H7 (cell line): ENCODE data around the gene PRELP. TPM values are rescaled to one million over a fixed set of nuclear protein-coding genes. Genes with fewer than 3 reads are reported as not detected.
A peak's percentile ranks its signal among the peaks of the same experiment; 100 is the strongest.

Experiments
- DNase-seq: peaks from one replicate; pipeline ENCODE4 v3.0.0; 2012
- H3K27me3 ChIP-seq: 2 replicates; pipeline ENCODE4 v1.6.0; 2011; ENCODE audit warnings: mild to moderate bottlenecking, low read length; ENCODE audit not compliant: control insufficient read depth, insufficient read depth
- H3K36me3 ChIP-seq: replicated peaks from 2 replicates; pipeline ENCODE4 v1.5.1; 2011; ENCODE audit warnings: low read length; ENCODE audit not compliant: control insufficient read depth, insufficient read depth
- H3K4me3 ChIP-seq: 2 replicates; pipeline ENCODE4 v1.5.1; 2011; ENCODE audit warnings: low read depth, mild to moderate bottlenecking, control low read depth, low read length, moderate library complexity; ENCODE audit not compliant: insufficient read depth
- total RNA-seq: library from RNA; depleted of rRNA; stranded (reverse); fragments of >200 nt; shearing (Covaris generic); gene quantifications from 2 replicates; pipeline ENCODE4 v1.2.3, GENCODE V29; 2014

PRELP gene
- total RNA-seq, 1 experiment from 2014 or later, result 0.03 TPM

DNA sequence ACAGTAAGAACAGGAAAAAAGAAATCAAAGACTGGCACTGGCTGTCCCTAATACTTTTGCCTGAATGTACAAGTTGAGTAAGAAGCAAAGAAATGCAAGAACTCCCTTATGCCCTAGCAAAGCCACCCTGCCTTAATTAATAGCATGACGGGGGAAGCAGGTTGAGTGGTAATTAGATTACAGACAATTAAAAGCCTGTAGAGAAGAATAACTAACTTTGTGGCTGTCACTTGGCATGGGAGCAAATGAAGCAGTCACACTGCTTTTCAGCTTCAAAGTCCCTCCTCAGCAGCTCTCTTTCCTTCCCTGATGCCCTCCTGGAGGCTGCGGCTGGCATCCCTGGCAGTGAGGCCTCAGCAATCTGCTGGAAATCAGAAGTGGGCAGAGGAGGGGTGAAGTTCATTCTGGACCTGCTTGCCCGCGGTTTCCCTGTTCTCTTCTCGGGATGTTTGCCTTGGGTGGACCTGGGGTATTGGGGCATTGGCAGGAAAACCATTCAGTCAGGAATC lies 21.7 kb downstream of the PRELP start:
- no peaks in the 10 kb centered on the region; the same call in 1 of the 2 replicates for H3K27me3 ChIP-seq
- H3K4me3 ChIP-seq, result no peak overlapping the region
- DNase-seq, result no peak
- H3K36me3 ChIP-seq, result no peaks in the 10 kb centered on the region

GRCh38 chr1:203499643-203500278 lies 24.2 kb downstream of the PRELP start:
- DNase-seq, result no peak
- no peaks in the 10 kb centered on the region; the same call in 1 of the 2 replicates for H3K27me3 ChIP-seq
- H3K36me3 ChIP-seq, result no peaks in the 10 kb centered on the region
- H3K4me3 ChIP-seq, result no peak overlapping the region

GRCh38 chr1:203500279-203500678 lies 24.7 kb downstream of the PRELP start:
- no peaks in the 10 kb centered on the region for H3K36me3 ChIP-seq
- no peak for DNase-seq
- H3K4me3 ChIP-seq, result no peak overlapping the region
- no peaks in the 10 kb centered on the region; the same call in 1 of the 2 replicates for H3K27me3 ChIP-seq

DNA sequence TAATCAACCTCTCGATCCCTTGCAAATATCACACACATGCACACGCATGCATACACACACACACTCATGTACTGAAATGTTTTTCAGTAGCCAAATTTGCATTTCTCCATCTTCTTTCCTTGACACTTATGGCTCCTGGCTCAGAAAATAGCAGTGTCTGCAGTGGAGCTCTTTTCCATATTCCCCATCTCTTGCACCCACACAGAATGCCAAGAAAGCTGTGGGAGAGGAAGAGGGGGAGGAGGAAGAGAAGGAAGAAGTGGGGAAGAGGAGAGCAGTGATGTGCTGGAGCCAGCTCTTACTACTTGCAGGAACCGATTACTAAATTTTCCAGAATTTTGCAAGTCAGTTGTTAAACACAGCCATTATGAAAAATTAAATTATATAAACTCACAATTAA lies 28.2 kb downstream of the PRELP start:
- no peak overlapping the region for H3K4me3 ChIP-seq
- H3K36me3 ChIP-seq, result no peaks in the 10 kb centered on the region
- no peaks in the 10 kb centered on the region; the same call in 1 of the 2 replicates for H3K27me3 ChIP-seq
- DNase-seq, result no peak

DNA sequence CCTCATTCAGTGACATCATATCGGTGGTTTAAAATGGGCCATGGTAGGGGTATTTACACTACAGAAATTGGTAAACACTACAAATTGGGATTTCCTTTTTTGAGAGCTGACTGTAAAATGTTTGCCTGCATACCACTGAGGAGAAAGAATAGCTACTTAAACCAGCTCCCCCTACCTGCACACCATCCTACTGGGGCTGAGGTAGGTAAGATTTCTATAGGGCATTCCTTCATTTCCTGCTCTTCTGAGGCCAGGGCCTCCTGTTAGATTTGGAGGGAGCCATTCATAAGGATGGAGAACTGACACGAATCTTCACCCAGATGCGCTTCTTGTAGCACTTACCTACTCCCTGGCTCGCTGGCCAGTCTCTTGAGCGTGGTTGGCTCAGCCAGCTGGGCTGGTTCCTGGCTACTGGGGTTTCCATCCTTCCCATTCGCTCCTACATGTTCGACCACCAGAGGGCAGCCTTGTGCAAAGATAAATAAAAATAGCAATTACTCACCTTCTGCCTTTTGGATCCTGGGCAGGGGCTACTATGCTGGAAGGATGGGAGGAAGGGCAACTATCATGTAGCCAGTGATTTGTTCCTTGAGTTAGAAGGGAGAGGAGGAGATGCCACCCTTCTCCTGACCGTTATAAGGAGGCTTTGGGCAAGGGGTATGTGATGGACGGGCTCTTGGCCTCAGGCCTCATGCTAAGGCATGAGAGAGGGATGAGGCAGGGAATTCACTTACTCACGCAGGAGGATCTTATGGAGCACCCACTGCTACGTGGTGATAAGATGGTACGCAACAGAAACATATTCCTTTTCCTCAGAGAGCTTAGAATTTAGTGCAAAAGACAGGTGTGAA lies 29.0 kb downstream of the PRELP start:
- Histone ChIP-seq H3K4me3 (no peak overlapping the region), H3K36me3 (no peaks in the 10 kb centered on the region), H3K27me3 (no peaks in the 10 kb centered on the region; the same call in 1 of the 2 replicates)
- DNase-seq, result peak; percentile 93

- Histone ChIP-seq H3K27me3 (no peaks in the 10 kb centered on the region; the same call in 1 of the 2 replicates), H3K4me3 (no peak overlapping the region), H3K36me3 (no peaks in the 10 kb centered on the region)
- no peak for DNase-seq
These were observed 30.1 kb downstream of the PRELP start for GRCh38 chr1:203505526-203506204.

DNA sequence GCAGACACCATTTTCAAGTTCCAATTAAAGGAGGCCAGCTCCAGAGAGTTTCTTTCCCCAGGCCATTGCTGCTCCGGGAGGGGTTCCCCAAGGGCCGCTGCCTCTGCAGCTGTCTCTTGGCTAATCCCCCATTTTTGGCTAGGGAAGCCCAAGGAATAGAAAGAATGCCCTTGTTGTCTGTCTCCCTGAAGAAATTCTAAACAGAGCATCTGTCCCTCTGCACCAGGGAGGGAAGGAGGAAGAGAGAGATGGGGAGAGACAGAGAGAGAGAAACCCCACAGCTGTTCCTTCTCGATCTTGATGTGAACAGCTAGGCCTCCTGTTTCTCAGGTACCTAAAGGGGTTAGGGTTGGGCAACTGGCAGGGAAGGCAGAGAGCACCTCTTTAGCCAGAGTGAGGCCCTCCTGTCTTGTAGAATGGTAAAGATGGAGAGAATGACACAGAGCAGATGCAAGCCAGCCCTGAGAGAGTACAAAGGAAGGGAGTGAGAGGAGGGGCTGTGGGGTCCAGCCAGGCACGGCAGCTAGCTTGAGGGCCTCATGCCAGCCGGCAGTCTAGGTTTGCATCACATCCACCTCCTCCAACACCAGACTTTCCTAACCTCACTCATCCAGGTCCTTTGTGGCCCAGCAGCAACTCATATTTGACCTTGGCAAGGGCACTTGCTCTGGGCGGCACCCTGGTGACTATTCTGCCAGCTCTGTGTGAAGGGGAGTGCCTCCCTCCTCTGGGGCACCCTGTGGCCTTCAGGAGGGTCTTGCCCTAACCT lies 31.4 kb downstream of the PRELP start:
- DNase-seq, result no peak
- H3K4me3 ChIP-seq, result no peak overlapping the region
- no peaks in the 10 kb centered on the region for H3K36me3 ChIP-seq
- H3K27me3 ChIP-seq, result no peaks in the 10 kb centered on the region; the same call in 1 of the 2 replicates

DNA sequence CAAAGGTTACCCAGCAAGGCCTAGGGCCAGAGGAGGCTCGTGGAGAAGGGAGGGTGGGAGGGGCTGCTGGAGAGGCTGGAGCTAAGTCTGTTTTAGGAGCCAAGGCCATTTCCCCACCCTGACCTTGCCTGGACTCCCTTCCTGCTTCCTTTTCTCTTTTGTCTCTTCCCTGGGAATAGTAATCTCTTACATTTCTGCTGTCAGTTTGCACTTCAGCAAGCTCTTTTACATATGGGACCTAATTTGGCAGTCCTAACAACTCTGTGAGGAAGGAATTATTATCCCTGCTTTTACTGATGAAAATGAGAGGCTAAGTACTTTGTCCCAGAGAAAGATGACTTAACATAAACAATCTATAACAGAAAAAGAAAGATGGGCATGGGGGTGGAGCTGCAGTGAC lies 32.2 kb downstream of the PRELP start:
- peaks cover 3% of the 10 kb centered on the region; the same call in 1 of the 2 replicates for H3K27me3 ChIP-seq
- no peak for DNase-seq
- H3K36me3 ChIP-seq, result no peaks in the 10 kb centered on the region
- H3K4me3 ChIP-seq, result no peak overlapping the region

GRCh38 chr1:203508463-203509073 lies 33.0 kb downstream of the PRELP start:
- Histone ChIP-seq H3K36me3 (no peaks in the 10 kb centered on the region), H3K4me3 (no peak overlapping the region), H3K27me3 (peaks cover 11% of the 10 kb centered on the region)
- DNase-seq, result peak; percentile 74

DNA sequence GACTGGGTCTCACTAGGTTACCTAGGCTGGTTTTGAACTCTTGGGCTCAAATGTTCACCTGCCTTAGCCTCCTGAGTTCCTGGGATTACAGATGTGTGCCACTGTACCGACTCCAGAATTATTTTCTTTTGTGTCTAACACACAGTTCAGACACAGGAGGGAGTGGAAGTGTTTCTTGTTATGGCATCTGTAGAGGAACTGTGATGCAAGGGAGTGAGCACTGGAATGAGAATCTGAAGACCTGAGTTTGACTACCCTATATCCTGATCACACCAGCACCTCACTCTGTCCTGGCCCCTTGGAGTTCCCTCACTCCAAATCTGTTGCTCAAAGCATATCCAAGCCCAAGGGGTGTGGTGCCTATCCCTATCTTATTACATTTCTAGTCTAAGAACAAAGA lies 33.5 kb downstream of the PRELP start:
- DNase-seq, result no peak
- Histone ChIP-seq H3K4me3 (no peak overlapping the region), H3K36me3 (no peaks in the 10 kb centered on the region), H3K27me3 (peaks cover 16% of the 10 kb centered on the region)

DNA sequence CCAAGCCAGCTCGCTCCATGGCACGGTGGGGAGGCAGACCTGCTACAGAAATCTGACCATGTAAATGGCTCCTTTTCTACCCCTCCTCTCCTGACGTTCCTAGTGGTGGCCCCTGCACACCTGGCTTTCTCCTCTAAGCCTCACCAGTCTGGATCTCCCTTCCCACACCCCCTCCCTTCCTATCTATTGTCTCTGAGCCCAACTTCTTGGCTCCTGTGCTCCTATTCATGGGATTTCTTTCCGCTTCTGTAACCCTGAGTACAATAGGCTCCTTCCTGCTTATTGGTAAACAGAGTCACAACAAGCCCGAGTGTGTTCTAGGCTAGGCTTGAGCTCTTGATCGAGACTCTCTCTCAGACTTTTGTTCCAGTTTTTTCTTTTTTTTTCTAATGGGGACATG lies 35.9 kb downstream of the PRELP start:
- Histone ChIP-seq H3K4me3 (no peak overlapping the region), H3K27me3 (peaks cover 29% of the 10 kb centered on the region), H3K36me3 (no peaks in the 10 kb centered on the region)
- DNase-seq, result no peak

- DNase-seq, result no peak
- H3K4me3 ChIP-seq, result no peak overlapping the region
- H3K27me3 ChIP-seq, result peaks cover 29% of the 10 kb centered on the region
- no peaks in the 10 kb centered on the region for H3K36me3 ChIP-seq
These were observed 36.3 kb downstream of the PRELP start for GRCh38 chr1:203511930-203512329.

DNA sequence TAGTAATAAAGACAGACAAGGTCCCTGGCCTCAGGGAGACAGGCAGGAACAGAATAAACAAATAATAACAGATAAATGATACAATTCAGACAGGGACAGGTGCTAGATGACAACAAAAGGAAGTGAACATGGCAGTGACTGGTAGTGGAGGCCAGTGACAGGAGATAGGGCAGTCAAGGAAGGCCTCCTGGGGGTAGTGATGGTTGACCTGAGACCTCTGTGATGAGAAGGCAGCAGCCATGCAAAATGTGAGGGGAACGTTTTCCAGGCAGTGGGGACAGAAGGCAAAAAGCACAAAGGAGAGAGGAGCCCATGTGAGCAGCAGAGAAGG lies 36.9 kb downstream of the PRELP start:
- H3K27me3 ChIP-seq, result peaks cover 32% of the 10 kb centered on the region
- H3K4me3 ChIP-seq, result no peak overlapping the region
- no peak for DNase-seq
- no peaks in the 10 kb centered on the region for H3K36me3 ChIP-seq
